Small intestine (tissue), 7 donors: ENCODE measurements around the gene FGFRL1. TPM values are rescaled to one million over a fixed set of nuclear protein-coding genes. Genes with fewer than 3 reads are reported as not detected.

Experiments used
- DNase-seq, 2 donors: peaks; one replicate each; pipeline versions ENCODE4 v3.0.0 to v3.0.0-alpha.2; 2013
- FAIRE-seq: peaks from 2 replicates; lab custom pipeline; 2012; peaks lifted over from hg19 to GRCh38; lab: Jason Lieb, UNC
- H3K27ac ChIP-seq, 3 donors: one replicate each; pipeline ENCODE4 v1.5.1; 2013; ENCODE audit warnings: low read length in 2 of 3, mild to moderate bottlenecking in 2 of 3, control low read depth in 1 of 3, inconsistent platforms in 1 of 3, low read depth in 1 of 3, moderate library complexity in 1 of 3
- H3K27me3 ChIP-seq, 3 donors: one replicate each; pipeline ENCODE4 v1.6.1; 2013; ENCODE audit warnings: low read length in 3 of 3, inconsistent platforms in 1 of 3; ENCODE audit not compliant: control insufficient read depth in 3 of 3, insufficient read depth in 3 of 3
- H3K36me3 ChIP-seq, 3 donors: one replicate each; pipeline ENCODE4 v1.6.1; 2013; ENCODE audit warnings: low read length in 3 of 3, inconsistent platforms in 1 of 3, low read depth in 1 of 3, mild to moderate bottlenecking in 1 of 3, moderate library complexity in 1 of 3; ENCODE audit not compliant: control insufficient read depth in 3 of 3, insufficient read depth in 2 of 3
- H3K4me1 ChIP-seq, 3 donors: one replicate each; pipeline ENCODE4 v1.6.1; 2013; ENCODE audit warnings: low read length in 2 of 3, inconsistent platforms in 1 of 3, low read depth in 1 of 3, mild to moderate bottlenecking in 1 of 3, moderate library complexity in 1 of 3; ENCODE audit not compliant: control insufficient read depth in 3 of 3, insufficient read depth in 2 of 3
- H3K4me3 ChIP-seq, 3 donors: one replicate each; pipeline ENCODE4 v1.5.1; 2013; ENCODE audit warnings: low read length in 3 of 3, control low read depth in 1 of 3, inconsistent platforms in 1 of 3, low read depth in 1 of 3, mild to moderate bottlenecking in 1 of 3, moderate library complexity in 1 of 3
- H3K9me3 ChIP-seq, 2 donors: one replicate each; pipeline ENCODE4 v1.6.1; 2013; ENCODE audit warnings: low read depth in 1 of 2, low read length in 1 of 2; ENCODE audit not compliant: control insufficient read depth in 2 of 2, insufficient read depth in 1 of 2
- WGBS, 3 donors: extraction: QIAGEN DNeasy Blood & Tissue Kit; methylation state at CpG; one replicate each; pipeline ENCODE4 v1.1.7; 2013; 5-methylcytosine and 5-hydroxymethylcytosine counted together
- polyA plus RNA-seq, 4 donors: library from polyadenylated mRNA; stranded (reverse) in 3 of 4; unstranded in 1 of 4; fragments of 200-250 nt in 3 of 4; fragments of 120-200 nt in 1 of 4; gene quantifications; one replicate each; pipeline versions ENCODE4 v1.2.1 to v1.2.3, GENCODE V29; 2013
- donor health status: healthy with polysubstance abuse.
- donor health status: control.
- donor health status: control.
- donor health status: Bipolar disorder and iron deficiency.
- donor health status: healthy.

Gene FGFRL1
- polyA plus RNA-seq, 4 donors = 1.8 to 10.9 (median 7.3) TPM

GRCh38 chr4:1055721-1056590 lies 44.5 kb downstream of the FGFRL1 start:
- H3K4me1 ChIP-seq = peaks cover 0 to 2% (median 0%) of the 10 kb centered on the region in 3 donors
- peaks cover 0 to 65% (median 8%) of the 10 kb centered on the region in 3 donors for H3K27me3 ChIP-seq
- H3K9me3 ChIP-seq = no peaks in the 10 kb centered on the region
- no peaks in the 10 kb centered on the region for H3K36me3 ChIP-seq
- 34 to 41% (median 38%) methylated on average over 34 of the region's 34 CpGs for WGBS, 3 donors
- H3K27ac ChIP-seq = peak overlapping the region in 1 of 3 donors; percentile 73
- DNase-seq (peak; percentile 44 to 53), FAIRE-seq (no peak)
- peak overlapping the region in 1 of 3 donors; percentile 13 for H3K4me3 ChIP-seq

DNA sequence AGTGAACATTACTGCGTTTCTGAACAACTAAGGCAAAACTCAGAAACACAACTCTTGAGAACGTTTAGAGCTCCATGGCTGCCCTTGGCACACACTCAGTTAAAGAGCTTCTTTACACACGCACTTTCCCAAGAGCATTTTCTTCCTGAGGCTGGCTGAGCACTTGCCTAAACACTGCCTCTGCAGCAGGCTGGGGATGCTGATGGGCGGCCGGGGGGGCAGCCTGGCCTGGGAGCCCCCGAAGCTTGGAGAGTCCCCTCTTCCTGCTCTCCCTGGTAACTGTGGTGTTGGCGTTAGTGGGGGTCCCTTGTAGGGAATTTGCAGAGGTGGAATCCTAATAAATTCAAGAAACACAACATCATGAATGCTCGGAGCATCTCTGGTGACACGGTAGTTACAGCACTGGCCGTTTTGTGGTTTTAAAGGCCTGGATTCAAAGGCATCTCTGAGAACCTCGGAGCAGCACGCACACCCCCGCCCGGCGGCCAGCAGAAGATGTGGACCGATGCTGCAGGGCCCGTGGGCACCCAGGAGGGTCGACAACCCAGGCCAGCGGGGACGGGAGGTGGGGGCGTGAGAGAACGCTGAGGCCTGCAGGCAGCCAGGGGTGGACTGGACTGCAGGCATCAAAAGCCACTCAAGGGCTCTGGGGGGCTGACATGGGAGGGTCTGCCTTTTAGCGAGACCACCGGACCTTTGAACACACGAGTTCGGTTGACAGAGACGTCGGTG lies 45.4 kb downstream of the FGFRL1 start:
- no peak overlapping the region for H3K4me3 ChIP-seq
- DNase-seq (no peak), FAIRE-seq (no peak)
- H3K27ac ChIP-seq = no peak overlapping the region
- no peaks in the 10 kb centered on the region for H3K4me1 ChIP-seq
- H3K27me3 ChIP-seq = peaks cover 0 to 69% (median 8%) of the 10 kb centered on the region in 3 donors
- 82 to 84% (median 83%) methylated on average over 28 of the region's 28 CpGs for WGBS, 3 donors
- H3K36me3 ChIP-seq = no peaks in the 10 kb centered on the region
- H3K9me3 ChIP-seq = no peaks in the 10 kb centered on the region

- H3K36me3 ChIP-seq = no peaks in the 10 kb centered on the region
- no peaks in the 10 kb centered on the region for H3K9me3 ChIP-seq
- H3K27ac ChIP-seq = no peak overlapping the region
- H3K4me1 ChIP-seq = no peaks in the 10 kb centered on the region
- H3K4me3 ChIP-seq = no peak overlapping the region
- DNase-seq (peak in 1 of 2 donors; percentile 32), FAIRE-seq (no peak)
- H3K27me3 ChIP-seq = peaks cover 0 to 64% (median 7%) of the 10 kb centered on the region in 3 donors
- WGBS, 3 donors = 26 to 71% (median 41%) methylated on average over 7 of the region's 7 CpGs
Measured at GRCh38 chr4:1057403-1057745, 45.9 kb downstream of the FGFRL1 start.

- no peak overlapping the region for H3K4me3 ChIP-seq
- peaks cover 0 to 54% (median 2%) of the 10 kb centered on the region in 3 donors for H3K27me3 ChIP-seq
- 35 to 65% (median 46%) methylated on average over 35 of the region's 35 CpGs for WGBS, 3 donors
- H3K27ac ChIP-seq = no peak overlapping the region
- FAIRE-seq (no peak), DNase-seq (peak in 1 of 2 donors; percentile 57)
- no peaks in the 10 kb centered on the region for H3K9me3 ChIP-seq
- H3K36me3 ChIP-seq = no peaks in the 10 kb centered on the region
- H3K4me1 ChIP-seq = no peaks in the 10 kb centered on the region
Measured at GRCh38 chr4:1058198-1058996, 47.0 kb downstream of the FGFRL1 start.

- no peaks in the 10 kb centered on the region for H3K36me3 ChIP-seq
- 16 to 66% (median 43%) methylated on average over 16 of the region's 16 CpGs for whole genome bisulfite sequencing, 3 donors
- DNase-seq (no peak), FAIRE-seq (no peak)
- H3K27me3 ChIP-seq = peaks cover 0 to 52% (median 2%) of the 10 kb centered on the region in 3 donors
- no peak overlapping the region for H3K27ac ChIP-seq
- H3K4me1 ChIP-seq = no peaks in the 10 kb centered on the region
- H3K4me3 ChIP-seq = no peak overlapping the region
- no peaks in the 10 kb centered on the region for H3K9me3 ChIP-seq
Measured at GRCh38 chr4:1058997-1059665, 47.7 kb downstream of the FGFRL1 start.

DNA sequence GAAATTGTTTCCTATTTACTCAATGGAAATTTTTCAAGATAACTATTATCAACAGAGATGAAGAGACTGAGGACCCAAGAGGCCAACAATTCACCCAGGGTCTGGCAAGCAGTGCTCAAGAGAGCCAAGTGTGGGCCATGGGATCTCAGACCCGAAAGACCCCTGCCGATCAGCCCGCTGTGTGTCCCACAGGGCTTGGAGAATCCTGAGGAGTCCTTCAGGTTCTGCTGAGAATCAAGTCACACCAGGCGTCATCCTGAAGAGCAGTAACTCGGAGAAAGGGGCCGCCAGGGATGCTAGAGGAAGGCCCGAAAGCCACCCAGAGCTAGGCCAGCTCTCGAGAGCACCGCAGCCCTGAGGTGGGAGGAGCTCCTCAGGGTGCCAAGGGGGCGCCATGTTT lies 48.7 kb downstream of the FGFRL1 start:
- FAIRE-seq (no peak), DNase-seq (no peak)
- Histone ChIP-seq H3K27me3 (peaks cover 0 to 52% (median 2%) of the 10 kb centered on the region in 3 donors), H3K27ac (no peak overlapping the region), H3K4me1 (no peaks in the 10 kb centered on the region), H3K36me3 (no peaks in the 10 kb centered on the region), H3K4me3 (no peak overlapping the region), H3K9me3 (no peaks in the 10 kb centered on the region)
- 59 to 75% (median 60%) methylated on average over 10 of the region's 10 CpGs for WGBS, 3 donors

DNA sequence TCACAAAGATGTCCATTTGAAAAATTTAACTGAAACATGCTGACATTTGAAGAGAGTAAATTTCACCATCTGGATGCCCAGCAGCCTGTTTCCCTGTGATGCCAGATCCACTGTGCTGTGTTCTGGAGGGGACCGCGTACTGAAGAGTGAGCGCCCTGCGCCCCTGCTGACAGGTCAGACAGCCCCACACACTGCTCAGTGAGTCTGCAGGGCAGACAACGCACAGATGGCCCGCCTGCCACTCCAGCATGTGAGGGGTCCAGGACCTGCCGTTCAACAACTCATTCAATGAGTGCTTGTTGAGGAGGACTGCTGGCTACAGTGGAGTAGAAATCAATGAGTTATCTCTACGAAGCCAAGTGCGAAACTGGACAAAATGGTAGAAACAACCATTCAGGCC lies 49.2 kb downstream of the FGFRL1 start:
- peaks cover 0 to 47% (median 2%) of the 10 kb centered on the region in 3 donors for H3K27me3 ChIP-seq
- no peaks in the 10 kb centered on the region for H3K4me1 ChIP-seq
- DNase-seq = no peak
- H3K9me3 ChIP-seq = no peaks in the 10 kb centered on the region
- WGBS, 3 donors = 93 to 96% (median 93%) methylated on average over 9 of the region's 9 CpGs
- no peak overlapping the region for H3K27ac ChIP-seq
- H3K4me3 ChIP-seq = no peak overlapping the region
- no peak for FAIRE-seq
- H3K36me3 ChIP-seq = no peaks in the 10 kb centered on the region
